Measurements from ENCODE around the gene ALMS1.
"Not testable (repeated sequence)": the region's sequence is repeated elsewhere in the genome, so short reads cannot be mapped to it uniquely, and the experiment has no call there.

ALMS1 gene

GRCh38 chr2:73385504-73386341 lies at the start of gene ALMS1:
TSS of gene ALMS1 (plus strand) at chr2:73385836. CDS start at chr2:73385869, 33 bp downstream.
- Histone ChIP-seq H3K4me3 (peak within 1 kb of the TSS; percentile 83), H3K9me3 (no peaks in the 10 kb centered on the region), H3K4me1 (peaks cover 3% of the 10 kb centered on the region; the same call in 1 of the 2 replicates), H3K36me3 (replicated peaks) (no peaks in the 10 kb centered on the region), H3K27me3 (ENCODE audit: low read depth) (peaks cover 13% of the 10 kb centered on the region)
- in situ Hi-C loops (cut with MboI; ENCODE audit: low sequenced_read_pairs), result no loop called here
- DNase-seq (ENCODE audit: low spot score in 2 of 2), result peak; percentile 85 to 90

- in situ Hi-C loops (cut with MboI; ENCODE audit: low sequenced_read_pairs), result no loop called here
- no peaks in the 10 kb centered on the region for H3K36me3 ChIP-seq (replicated peaks)
- no peaks in the 10 kb centered on the region for H3K4me1 ChIP-seq
- peaks cover under 1% of the 10 kb centered on the region; the same call in 1 of the 2 replicates for H3K9me3 ChIP-seq
- DNase-seq (ENCODE audit: low spot score in 2 of 2), result no peak
- peaks cover 6% of the 10 kb centered on the region; the same call in 1 of the 2 replicates for H3K27me3 ChIP-seq (ENCODE audit: low read depth)
- no peak overlapping the region for H3K4me3 ChIP-seq
Observed at GRCh38 chr2:73337828-73338227, 47.8 kb upstream of the ALMS1 start.

- no peak for DNase-seq (ENCODE audit: low spot score in 2 of 2)
- Histone ChIP-seq H3K4me1 (no peaks in the 10 kb centered on the region), H3K36me3 (replicated peaks) (no peaks in the 10 kb centered on the region), H3K4me3 (no peak overlapping the region), H3K9me3 (peaks cover 2% of the 10 kb centered on the region; the same call in 1 of the 2 replicates), H3K27me3 (ENCODE audit: low read depth) (peaks cover 10% of the 10 kb centered on the region; the same call in 1 of the 2 replicates)
- in situ Hi-C loops (cut with MboI; ENCODE audit: low sequenced_read_pairs), result no loop called here
Observed at GRCh38 chr2:73339201-73339600, 46.4 kb upstream of the ALMS1 start.

- Histone ChIP-seq H3K4me3 (no peak overlapping the region), H3K36me3 (replicated peaks) (no peaks in the 10 kb centered on the region), H3K4me1 (no peaks in the 10 kb centered on the region), H3K27me3 (ENCODE audit: low read depth) (peaks cover 10% of the 10 kb centered on the region; the same call in 1 of the 2 replicates), H3K9me3 (peaks cover 2% of the 10 kb centered on the region; the same call in 1 of the 2 replicates)
- no peak for DNase-seq (ENCODE audit: low spot score in 2 of 2)
- in situ Hi-C loops (cut with MboI; ENCODE audit: low sequenced_read_pairs), result no loop called here
Observed at GRCh38 chr2:73341039-73341438, 44.6 kb upstream of the ALMS1 start.

- Histone ChIP-seq H3K4me1 (no peaks in the 10 kb centered on the region), H3K27me3 (ENCODE audit: low read depth) (peaks cover 7% of the 10 kb centered on the region), H3K36me3 (replicated peaks) (no peaks in the 10 kb centered on the region), H3K9me3 (peaks cover 2% of the 10 kb centered on the region; the same call in 1 of the 2 replicates), H3K4me3 (no peak overlapping the region)
- no peak for DNase-seq (ENCODE audit: low spot score in 2 of 2)
- in situ Hi-C loops (cut with MboI; ENCODE audit: low sequenced_read_pairs), result no loop called here
Observed at GRCh38 chr2:73343992-73344391, 41.6 kb upstream of the ALMS1 start.

GRCh38 chr2:73344747-73345146 lies 40.9 kb upstream of the ALMS1 start:
- H3K4me1 ChIP-seq, result not testable (repeated sequence)

GRCh38 chr2:73350035-73350691 lies 35.5 kb upstream of the ALMS1 start:
- Histone ChIP-seq H3K4me1 (no peaks in the 10 kb centered on the region), H3K4me3 (no peak overlapping the region), H3K36me3 (replicated peaks) (no peaks in the 10 kb centered on the region), H3K9me3 (no peaks in the 10 kb centered on the region), H3K27me3 (ENCODE audit: low read depth) (peaks cover 3% of the 10 kb centered on the region)
- in situ Hi-C loops (cut with MboI; ENCODE audit: low sequenced_read_pairs), result no loop called here
- DNase-seq (ENCODE audit: low spot score in 2 of 2), result no peak

More at GRCh38 chr2:73344747-73345146, 40.9 kb upstream of the ALMS1 start:
- H3K4me3 ChIP-seq; DNase-seq (ENCODE audit: low spot score in 2 of 2); in situ Hi-C loops (cut with MboI; ENCODE audit: low sequenced_read_pairs); H3K36me3 ChIP-seq (replicated peaks); H3K27me3 ChIP-seq (ENCODE audit: low read depth); H3K9me3 ChIP-seq: not testable (repeated sequence)

GRCh38 chr2:73356097-73356496 lies 29.5 kb upstream of the ALMS1 start:
- H3K9me3 ChIP-seq, result no peaks in the 10 kb centered on the region
- no peak overlapping the region for H3K4me3 ChIP-seq
- in situ Hi-C loops (cut with MboI; ENCODE audit: low sequenced_read_pairs), result no loop called here
- no peaks in the 10 kb centered on the region for H3K36me3 ChIP-seq (replicated peaks)
- no peaks in the 10 kb centered on the region for H3K27me3 ChIP-seq (ENCODE audit: low read depth)
- DNase-seq (ENCODE audit: low spot score in 2 of 2), result no peak
- H3K4me1 ChIP-seq, result no peaks in the 10 kb centered on the region

GRCh38 chr2:73359915-73360697 lies 25.5 kb upstream of the ALMS1 start:
- in situ Hi-C loops (cut with MboI; ENCODE audit: low sequenced_read_pairs), result no loop called here
- no peak for DNase-seq (ENCODE audit: low spot score in 2 of 2)
- no peaks in the 10 kb centered on the region for H3K4me1 ChIP-seq
- no peaks in the 10 kb centered on the region for H3K36me3 ChIP-seq (replicated peaks)
- no peaks in the 10 kb centered on the region for H3K27me3 ChIP-seq (ENCODE audit: low read depth)
- no peak overlapping the region for H3K4me3 ChIP-seq
- H3K9me3 ChIP-seq, result no peaks in the 10 kb centered on the region

GRCh38 chr2:73366060-73366459 lies 19.6 kb upstream of the ALMS1 start:
- H3K36me3 ChIP-seq (replicated peaks), result no peaks in the 10 kb centered on the region
- 0 out of 2 replicates have a peak, but pooled peaks cover 3% of the 10 kb centered on the region for H3K27me3 ChIP-seq (ENCODE audit: low read depth)
- no peak overlapping the region for H3K4me3 ChIP-seq
- H3K4me1 ChIP-seq, result no peaks in the 10 kb centered on the region
- H3K9me3 ChIP-seq, result no peaks in the 10 kb centered on the region
- no peak for DNase-seq (ENCODE audit: low spot score in 2 of 2)
- in situ Hi-C loops (cut with MboI; ENCODE audit: low sequenced_read_pairs), result no loop called here

- in situ Hi-C loops (cut with MboI; ENCODE audit: low sequenced_read_pairs), result no loop called here
- H3K27me3 ChIP-seq (ENCODE audit: low read depth), result 0 out of 2 replicates have a peak, but pooled peaks cover 3% of the 10 kb centered on the region
Observed at GRCh38 chr2:73368781-73369180, 16.9 kb upstream of the ALMS1 start.

GRCh38 chr2:73370348-73370747 lies 15.3 kb upstream of the ALMS1 start:
- no peak overlapping the region for H3K4me3 ChIP-seq
- H3K9me3 ChIP-seq, result no peaks in the 10 kb centered on the region
- peaks cover 1% of the 10 kb centered on the region; the same call in 1 of the 2 replicates for H3K27me3 ChIP-seq (ENCODE audit: low read depth)
- no peaks in the 10 kb centered on the region for H3K36me3 ChIP-seq (replicated peaks)
- DNase-seq (ENCODE audit: low spot score in 2 of 2), result no peak
- in situ Hi-C loops (cut with MboI; ENCODE audit: low sequenced_read_pairs), result no loop called here
- H3K4me1 ChIP-seq, result no peaks in the 10 kb centered on the region

More at GRCh38 chr2:73368781-73369180, 16.9 kb upstream of the ALMS1 start:
- Histone ChIP-seq H3K36me3 (replicated peaks) (no peaks in the 10 kb centered on the region), H3K4me1 (no peaks in the 10 kb centered on the region), H3K4me3 (no peak overlapping the region), H3K9me3 (no peaks in the 10 kb centered on the region)
- DNase-seq (ENCODE audit: low spot score in 2 of 2), result no peak

- Histone ChIP-seq H3K4me1 (no peaks in the 10 kb centered on the region), H3K4me3 (no peak overlapping the region), H3K9me3 (no peaks in the 10 kb centered on the region), H3K27me3 (ENCODE audit: low read depth) (peaks cover 7% of the 10 kb centered on the region; the same call in 1 of the 2 replicates), H3K36me3 (replicated peaks) (no peaks in the 10 kb centered on the region)
- in situ Hi-C loops (cut with MboI; ENCODE audit: low sequenced_read_pairs), result no loop called here
- no peak for DNase-seq (ENCODE audit: low spot score in 2 of 2)
Observed at GRCh38 chr2:73373344-73373743, 12.3 kb upstream of the ALMS1 start.

Data from HAP-1 (cell line).